Activated T-cell treated with anti-CD3 and anti-CD28 coated beads for 4 hours (primary cell): Measurements from ENCODE around the gene SNRPE.
"Not testable (repeated sequence)": the region's sequence is repeated elsewhere in the genome, so short reads cannot be mapped to it uniquely, and the experiment has no call there.

ENCODE experiments used
- DNase-seq: peaks from one replicate; pipeline ENCODE4 v3.0.0-alpha.2; 2020

Gene SNRPE

GRCh38 chr1:203861379-203862184 is at the start of gene SNRPE:
Gene SNRPE (plus strand): TSS chr1:203861599. CDS start chr1:203861660, 61 bp downstream.
- DNase-seq = peak; percentile 93

- no peak for DNase-seq
Observed at GRCh38 chr1:203813581-203814341, 47.6 kb upstream of the SNRPE start.

- DNase-seq = no peak
Observed at GRCh38 chr1:203818399-203818798, 43.0 kb upstream of the SNRPE start.

DNA sequence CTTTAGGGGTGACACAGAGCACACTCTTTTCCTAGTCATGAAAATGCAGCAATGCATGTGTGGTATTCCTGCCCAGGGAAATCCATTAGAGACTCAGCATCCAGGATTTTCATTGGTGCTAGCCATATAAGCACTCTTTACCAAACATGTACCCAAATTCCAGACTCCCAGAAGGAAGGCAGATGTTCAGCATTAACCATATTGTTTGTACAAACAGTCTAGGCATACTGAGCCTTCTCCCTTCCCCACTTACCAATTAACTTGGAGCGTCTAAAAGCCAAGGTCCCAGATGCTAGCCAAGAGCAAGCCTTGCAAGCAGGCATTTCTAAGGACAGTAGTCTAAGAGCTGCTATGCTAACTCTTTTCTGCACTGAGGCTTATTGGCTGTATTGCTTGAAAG is 38.1 kb upstream of the SNRPE start:
- DNase-seq = no peak

DNA sequence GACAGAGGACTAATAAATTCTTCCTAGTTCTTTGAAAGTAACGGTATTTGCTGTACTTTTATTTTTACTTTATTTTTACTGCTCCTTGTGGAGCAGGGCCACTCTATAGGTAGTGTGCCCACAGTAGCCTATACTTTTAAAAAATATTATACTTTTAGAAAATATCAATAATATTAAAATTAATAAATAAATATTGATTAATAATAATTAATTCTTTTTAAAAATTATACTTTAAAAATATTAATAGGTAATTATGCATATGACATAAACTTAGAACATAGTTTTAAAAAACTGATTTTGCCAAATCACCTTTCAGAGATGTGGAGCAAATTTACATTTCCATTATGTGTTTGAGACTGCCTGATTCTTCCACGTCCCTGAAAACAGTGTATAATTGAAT is 35.2 kb upstream of the SNRPE start:
- no peak for DNase-seq

DNA sequence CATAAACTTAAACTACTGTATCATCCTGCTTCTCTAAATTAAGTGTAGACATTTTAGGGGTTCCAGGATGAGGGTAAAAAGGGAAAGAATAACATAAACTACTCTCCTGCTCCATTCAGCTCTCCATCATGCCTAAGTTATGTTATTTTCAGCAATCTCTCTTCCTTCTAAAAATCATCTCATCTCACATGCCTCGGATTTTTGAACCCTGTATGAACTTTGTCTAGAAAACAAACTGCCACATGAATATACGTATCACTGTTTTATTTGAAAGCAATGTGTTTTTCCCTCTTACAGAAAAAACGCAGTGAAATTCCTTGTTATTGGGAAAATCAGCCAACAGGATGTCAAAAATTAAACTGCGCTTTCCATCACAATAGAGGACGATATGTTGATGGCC is 33.4 kb upstream of the SNRPE start:
- DNase-seq = no peak

- no peak for DNase-seq
Observed at GRCh38 chr1:203828503-203828902, 32.9 kb upstream of the SNRPE start.

DNA sequence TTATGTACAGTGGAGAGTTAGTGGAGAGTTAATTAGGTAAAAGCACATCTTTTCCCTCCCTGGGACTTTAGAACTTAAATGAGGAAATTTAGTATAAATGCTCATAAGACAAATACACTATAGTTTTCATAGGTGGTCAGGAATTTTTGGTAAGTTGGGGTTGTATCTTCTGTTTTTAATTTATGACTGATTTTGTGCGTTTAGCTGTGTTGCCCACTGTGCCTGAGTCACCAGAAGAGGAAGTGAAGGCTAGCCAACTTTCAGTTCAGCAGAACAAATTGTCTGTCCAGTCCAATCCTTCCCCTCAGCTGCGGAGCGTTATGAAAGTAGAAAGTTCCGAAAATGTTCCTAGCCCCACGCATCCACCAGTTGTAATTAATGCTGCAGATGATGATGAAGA is 32.2 kb upstream of the SNRPE start:
- not testable (repeated sequence) for DNase-seq

DNA sequence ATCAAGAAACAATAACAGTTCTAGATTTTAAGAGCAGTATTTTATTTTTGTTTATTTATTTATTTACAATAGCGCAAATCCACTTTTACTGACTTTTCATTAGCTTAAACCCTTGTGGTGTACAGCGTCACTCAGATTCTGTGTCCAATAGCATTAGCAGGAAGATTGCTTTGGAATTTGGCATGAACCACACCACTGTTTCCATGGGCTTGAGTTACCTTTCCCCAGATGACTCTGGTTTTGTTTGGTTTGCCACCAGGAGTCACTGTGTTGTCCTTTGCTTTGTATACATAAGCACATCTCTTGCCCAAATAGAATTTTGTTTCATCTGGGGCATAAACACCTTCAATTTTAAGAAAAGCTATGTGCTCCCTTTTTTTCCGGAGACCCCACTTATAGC is 25.9 kb upstream of the SNRPE start:
- DNase-seq = no peak

- DNase-seq = no peak
Observed at GRCh38 chr1:203839081-203839480, 22.3 kb upstream of the SNRPE start.

DNA sequence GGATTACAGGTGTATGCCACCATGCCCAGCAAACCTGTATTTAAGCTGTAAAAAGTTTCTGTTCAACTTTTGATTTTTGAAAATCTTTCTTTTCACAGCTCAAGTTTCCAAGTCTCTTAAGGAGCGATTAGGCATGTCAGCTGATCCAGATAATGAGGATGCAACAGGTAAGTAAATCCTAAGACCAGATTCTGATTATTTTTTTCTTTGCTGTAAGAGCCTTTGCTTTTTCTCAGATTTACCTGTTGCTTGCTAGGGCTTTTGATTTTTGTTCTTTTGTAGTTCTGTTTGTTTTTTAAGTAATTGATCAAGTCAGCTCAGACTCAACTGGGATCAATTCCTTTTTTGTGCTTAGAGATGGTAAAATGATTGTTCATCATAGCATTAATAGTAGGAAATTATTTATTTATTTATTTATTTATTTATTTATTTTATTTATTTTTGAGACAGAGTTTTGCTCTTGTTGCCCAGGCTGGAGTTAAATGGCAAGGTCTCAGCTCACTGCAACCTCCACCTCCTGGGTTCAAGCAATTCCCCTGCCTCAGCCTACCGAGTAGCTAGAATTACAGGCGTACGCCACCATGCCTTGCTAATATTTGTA is 21.1 kb upstream of the SNRPE start:
- no peak for DNase-seq

- DNase-seq = no peak
Observed at GRCh38 chr1:203842559-203842876, 18.9 kb upstream of the SNRPE start.

DNA sequence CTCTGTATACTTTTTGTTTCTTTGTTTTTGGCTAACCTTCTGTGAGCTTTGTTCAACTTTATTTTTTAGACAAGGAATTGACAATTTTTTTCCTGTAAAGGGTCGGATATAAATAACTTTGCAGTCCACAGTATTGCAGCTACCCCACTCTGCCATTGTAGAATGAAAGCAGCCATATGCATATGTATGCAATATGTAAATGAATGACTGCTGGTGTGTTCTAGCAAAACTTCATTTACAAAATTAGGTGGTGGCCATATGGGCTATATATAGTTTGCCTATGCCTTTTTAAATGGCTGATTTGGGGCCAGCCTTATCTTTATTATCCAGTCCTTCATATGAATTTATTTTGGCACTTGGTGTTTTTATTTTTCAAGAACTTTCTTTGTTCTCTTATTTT is 18.0 kb upstream of the SNRPE start:
- DNase-seq = no peak

- DNase-seq = not testable (repeated sequence)
Observed at GRCh38 chr1:203853112-203853511, 8.3 kb upstream of the SNRPE start.

DNA sequence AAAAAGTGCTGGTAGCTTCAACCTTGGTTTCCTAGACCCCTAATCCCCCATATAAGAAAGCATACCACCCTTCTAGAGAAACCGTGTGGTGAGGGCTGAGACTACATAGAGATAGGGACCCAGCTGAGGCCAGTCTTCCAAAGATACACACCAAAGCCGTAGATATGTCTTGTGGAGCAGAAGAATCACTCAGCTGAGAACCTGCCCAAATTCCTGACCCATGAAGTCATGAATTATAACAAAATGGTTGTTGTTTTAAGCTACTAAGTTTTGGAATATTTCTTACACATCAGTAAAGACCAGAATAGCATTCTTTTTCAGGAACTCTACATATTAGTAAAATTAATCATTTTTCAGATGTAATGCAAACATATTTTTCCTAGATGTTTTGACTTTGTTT is 3.3 kb upstream of the SNRPE start:
- DNase-seq = no peak

- no peak for DNase-seq
Observed at GRCh38 chr1:203858975-203859374, 2.4 kb upstream of the SNRPE start.

DNA sequence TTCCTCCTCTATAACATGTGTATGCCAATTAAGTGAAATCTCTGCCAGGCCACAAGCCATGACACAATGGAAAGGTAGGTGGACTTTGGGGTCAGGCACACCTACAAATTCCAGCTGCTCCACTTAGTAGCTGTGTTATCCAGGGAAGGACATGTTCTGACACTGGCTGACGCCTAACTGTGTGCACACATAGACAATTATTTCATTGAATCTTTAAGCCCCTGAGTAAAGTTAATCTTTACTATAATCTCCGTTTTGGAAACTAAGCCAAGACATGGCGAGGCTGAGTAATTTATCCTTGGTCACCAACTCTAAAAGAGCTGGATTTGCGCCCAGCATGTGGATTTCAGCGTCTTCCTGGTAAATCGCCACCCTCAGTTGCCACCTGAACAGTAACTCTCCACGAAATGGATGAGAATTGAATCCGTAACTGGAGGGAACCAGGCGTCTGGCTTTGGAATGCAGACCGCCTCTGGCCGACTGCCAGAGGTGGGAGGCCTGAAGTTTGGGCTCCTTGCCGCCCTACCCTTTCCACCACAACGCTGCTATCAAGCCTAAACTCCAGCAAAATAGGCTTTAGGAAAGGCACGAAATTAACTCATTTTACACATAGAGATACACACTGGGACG is 888 bp upstream of the SNRPE start:
- DNase-seq = no peak

DNA sequence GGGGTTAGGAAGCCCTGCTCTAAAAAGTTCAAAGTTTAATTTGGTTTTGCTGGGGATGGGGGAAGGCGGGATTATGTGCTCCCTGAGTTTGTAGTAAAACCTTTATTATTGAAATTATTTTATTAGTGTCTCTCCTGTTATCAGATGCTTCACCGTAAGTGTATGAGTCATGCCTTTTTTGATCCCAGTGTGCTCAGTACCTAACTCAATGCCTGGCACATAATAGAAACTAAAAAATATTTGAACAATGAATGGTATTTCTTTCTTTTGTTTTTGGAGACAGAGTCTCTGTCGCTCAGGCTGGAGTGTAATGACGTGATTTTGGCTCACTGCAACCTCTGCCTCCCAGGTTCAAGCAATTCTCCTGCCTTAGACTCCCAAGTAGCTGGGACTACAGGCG is 6.4 kb downstream of the SNRPE start:
- no peak for DNase-seq

GRCh38 chr1:203870245-203870644 is 8.8 kb downstream of the SNRPE start:
- DNase-seq = no peak

- DNase-seq = no peak
Observed at GRCh38 chr1:203871114-203871880, 9.9 kb downstream of the SNRPE start.

DNA sequence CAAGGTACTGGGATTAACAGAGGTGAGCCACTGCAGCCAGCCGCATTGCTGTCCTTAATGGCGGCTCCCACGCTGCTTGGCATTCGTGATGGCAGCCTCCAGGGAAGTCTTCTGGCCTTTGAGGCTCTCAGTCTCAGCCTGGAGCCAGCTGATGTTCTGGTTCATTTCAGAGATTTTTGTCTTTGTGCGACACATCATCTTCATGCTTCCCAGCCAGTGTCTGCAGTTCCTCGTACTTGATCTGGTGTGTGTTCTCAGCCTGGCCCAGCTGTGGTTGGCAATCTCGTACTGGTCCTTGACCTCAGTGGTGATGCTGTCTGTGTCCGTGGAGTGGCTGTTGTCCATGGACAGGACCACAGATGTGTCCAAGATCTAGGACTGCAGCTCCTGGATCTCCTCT is 11.7 kb downstream of the SNRPE start:
- DNase-seq = no peak

GRCh38 chr1:203878422-203878821 is 17.0 kb downstream of the SNRPE start:
- DNase-seq = no peak

DNA sequence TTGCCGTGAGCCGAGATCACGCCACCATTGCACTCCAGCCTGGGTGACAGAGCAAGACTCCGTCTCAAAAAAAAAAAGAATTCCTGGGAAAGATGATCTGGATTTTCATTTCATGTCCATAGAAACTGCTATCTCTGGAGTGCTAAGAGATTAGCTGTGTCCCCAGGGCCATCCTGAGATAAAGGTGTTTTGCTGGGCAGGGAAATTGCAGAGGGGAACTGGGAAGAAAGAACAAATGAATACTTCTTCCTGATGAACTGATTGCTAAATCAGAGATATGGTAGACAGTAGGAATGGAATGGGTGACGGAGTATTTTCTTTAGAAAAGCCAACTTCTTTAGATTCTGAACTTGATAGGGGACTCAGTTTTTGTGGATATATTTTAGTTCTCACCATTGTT is 19.2 kb downstream of the SNRPE start:
- DNase-seq = no peak
